GM12878 (cell line): ENCODE data around the gene AKR1A1. TPM values are rescaled to one million over a fixed set of nuclear protein-coding genes. Genes with fewer than 3 reads are reported as not detected.

Experiments
- ATAC-seq: fragments of 200-7000 bp; cut with Tn5 transposase; 3 replicates; pipeline ENCODE4 v1.9.1; 2020; ENCODE audit warnings: mild to moderate bottlenecking, moderate library complexity
- BruUV-seq: library from RNA; stranded (reverse); fragments of 400-500 nt; replicated peaks from 2 replicates; lab custom pipeline; 2021; lab: Mats Ljungman, UMichigan
- CTCF ChIA-PET: fragments of 300-600 bp; sonication (Branson Sonifier 250); formaldehyde crosslinking; extraction: SDS; loops from one replicate; lab custom pipeline; 2021; ENCODE audit warnings: inconsistent platforms; lab: Yijun Ruan, JAX
- POLR2A ChIA-PET: fragments of 350-600 bp; formaldehyde crosslinking; extraction: SDS; loops from one replicate; lab custom pipeline; 2021; ENCODE audit warnings: inconsistent platforms; lab: Charles Lee
- RAD21 ChIA-PET: fragments of 300-600 bp; sonication (Branson Sonifier 250); formaldehyde crosslinking; loops from one replicate; lab custom pipeline; 2023; ENCODE audit warnings: antibody characterized with exemption; ENCODE audit not compliant: unreplicated experiment; lab: Charles Lee
- SMC1A ChIA-PET: fragments of 300-600 bp; sonication (Branson Sonifier 250); formaldehyde crosslinking; loops from one replicate; lab custom pipeline; 2023; ENCODE audit not compliant: unreplicated experiment, uncharacterized antibody; lab: Charles Lee
- DNase-seq: peaks from one replicate; pipeline ENCODE4 v3.0.0-alpha.2; 2011; ENCODE audit warnings: low read depth, low spot score
- FAIRE-seq: peaks from 3 replicates; lab custom pipeline; 2011; peaks lifted over from hg19 to GRCh38; lab: Jason Lieb, UNC
- H2AFZ ChIP-seq: 2 replicates; pipeline ENCODE4 v1.6.0; 2011; ENCODE audit warnings: low read depth, low read length, control low read depth; ENCODE audit not compliant: control insufficient read depth
- H3K27ac ChIP-seq: 2 replicates; pipeline ENCODE4 v1.5.1; 2011; ENCODE audit warnings: control low read depth; ENCODE audit not compliant: control insufficient read depth, insufficient read depth
- H3K27me3 ChIP-seq, 2 experiments: replicated peaks in 1 of 2; 2 replicates each; pipeline versions ENCODE4 v1.6.0 to v1.6.1; 2011; ENCODE audit warnings: low read length in 1 of 2; ENCODE audit not compliant: control insufficient read depth in 2 of 2, insufficient read depth in 2 of 2
- H3K36me3 ChIP-seq, 2 experiments: 2 replicates each; pipeline ENCODE4 v1.5.1; 2011; ENCODE audit warnings: low read length in 1 of 2; ENCODE audit not compliant: control insufficient read depth in 2 of 2, insufficient read depth in 2 of 2
- H3K4me1 ChIP-seq: 2 replicates; pipeline ENCODE4 v1.6.1; 2011; ENCODE audit warnings: mild to moderate bottlenecking, low read length, moderate library complexity, mixed read lengths; ENCODE audit not compliant: control insufficient read depth, insufficient read depth
- H3K4me2 ChIP-seq: 2 replicates; pipeline ENCODE4 v1.6.0; 2011; ENCODE audit warnings: control low read depth; ENCODE audit not compliant: control insufficient read depth, insufficient read depth
- H3K4me3 ChIP-seq: fragments of 200-600 bp; sonication (generic); 2 replicates; pipeline ENCODE4 v1.5.1; 2016
- H3K79me2 ChIP-seq: 2 replicates; pipeline ENCODE4 v1.6.0; 2011; ENCODE audit warnings: low read length; ENCODE audit not compliant: control insufficient read depth, insufficient read depth
- H3K9ac ChIP-seq: 2 replicates; pipeline ENCODE4 v1.8.0; 2011; ENCODE audit warnings: low read length, control low read depth, mixed read lengths; ENCODE audit not compliant: control insufficient read depth, insufficient read depth
- H3K9me3 ChIP-seq: replicated peaks from 3 replicates; pipeline ENCODE4 v1.5.1; 2011; ENCODE audit warnings: mild to moderate bottlenecking, low read length; ENCODE audit not compliant: control insufficient read depth, insufficient read depth
- H4K20me1 ChIP-seq: 2 replicates; pipeline ENCODE4 v1.6.0; 2011; ENCODE audit not compliant: control insufficient read depth, insufficient read depth
- ATF7 ChIP-seq: fragments of 450-650 bp; IDR thresholded peaks from 2 replicates; pipeline ENCODE4 v1.6.1; 2016; ENCODE audit warnings: low read depth, mild to moderate bottlenecking
- BACH1 ChIP-seq: fragments of 450-650 bp; IDR thresholded peaks from 2 replicates; pipeline ENCODE4 v1.6.1; 2017; ENCODE audit warnings: mild to moderate bottlenecking, borderline replicate concordance
- HCFC1 ChIP-seq: fragments of 150-350 bp; IDR thresholded peaks from 2 replicates; pipeline ENCODE4 v1.6.1; 2014; ENCODE audit warnings: low read length
- IRF4 ChIP-seq: IDR thresholded peaks from 2 replicates; pipeline ENCODE4 v1.6.1; 2011; ENCODE audit warnings: low read depth, low read length
- KAT2A ChIP-seq: conservative IDR thresholded peaks from 2 replicates; pipeline ENCODE4 v1.6.1; 2011; ENCODE audit warnings: low read depth, low read length; ENCODE audit not compliant: control insufficient read depth
- MEF2A ChIP-seq: IDR thresholded peaks from 2 replicates; pipeline ENCODE4 v1.6.1; 2011; ENCODE audit warnings: low read depth, mild to moderate bottlenecking, low read length, moderate library complexity; ENCODE audit not compliant: insufficient read depth
- MXI1 ChIP-seq: fragments of 150-350 bp; IDR thresholded peaks from 2 replicates; pipeline ENCODE4 v1.6.1; 2011; ENCODE audit warnings: low read depth, mild to moderate bottlenecking, inconsistent platforms, low read length, improper control_type of control experiment
- PAX8 ChIP-seq: fragments of 450-650 bp; IDR thresholded peaks from 2 replicates; pipeline ENCODE4 v1.6.1; 2017; ENCODE audit warnings: mild to moderate bottlenecking, moderate library complexity
- POLR2A ChIP-seq: IDR thresholded peaks from 2 replicates; pipeline ENCODE4 v1.6.1; 2011; ENCODE audit warnings: low read depth, mild to moderate bottlenecking, low read length
- RFX5 ChIP-seq: IDR thresholded peaks from 2 replicates; pipeline ENCODE4 v1.6.1; 2011; ENCODE audit warnings: low read depth, low read length, improper control_type of control experiment
- WRNIP1 ChIP-seq: IDR thresholded peaks from 2 replicates; pipeline ENCODE4 v1.6.1; 2011; ENCODE audit warnings: low read depth, low read length, improper control_type of control experiment, borderline replicate concordance
- YBX1 ChIP-seq: fragments of 450-650 bp; IDR thresholded peaks from 2 replicates; pipeline ENCODE4 v1.6.1; 2016; ENCODE audit warnings: antibody characterized with exemption
- YY1 ChIP-seq: IDR thresholded peaks from 2 replicates; pipeline ENCODE4 v1.6.1; 2011; ENCODE audit warnings: low read depth, mild to moderate bottlenecking, low read length
- ZSCAN29 ChIP-seq: fragments of 450-650 bp; IDR thresholded peaks from 2 replicates; pipeline ENCODE4 v1.6.1; 2017; ENCODE audit warnings: mild to moderate bottlenecking, moderate library complexity
- WGBS: methylation state at CpG from one replicate; pipeline ENCODE4 v1.1.6; 2016; ENCODE audit warnings: low lambda C conversion rate; ENCODE audit not compliant: insufficient replicate concordance, insufficient coverage; ENCODE audit errors: missing lambda C conversion rate; 5-methylcytosine and 5-hydroxymethylcytosine counted together
- in situ Hi-C: fragments of 300-500 bp; cut with MboI; formaldehyde crosslinking; loops from 9 replicates; pipeline ENCODE4 v1.14.3; 2018; ENCODE audit warnings: mixed read lengths
- intact Hi-C: fragments of 100-400 bp; cut with micrococcal nuclease; formaldehyde crosslinking; loops from one replicate; pipeline ENCODE4 v1.14.2; 2022; ENCODE audit not compliant: unreplicated experiment
- polyA plus RNA-seq, 11 experiments: library from polyadenylated mRNA; depleted of rRNA in 4 of 11; unstranded in 6 of 11; stranded (reverse) in 5 of 11; fragments of >200 nt; fragmentation: Nextera tagmentation in 4 of 11; fragmentation: Illumina TruSeq in 1 of 11; extraction: Ambion mirVana in 4 of 11; extraction: Trizol in 1 of 11; gene quantifications; 1 replicate in 1 of 11; 2 replicates in 10 of 11; pipeline versions ENCODE4 v1.2.1 to v1.2.3, GENCODE V29; 2011 to 2016; ENCODE audit warnings: inconsistent platforms in 2 of 11, missing spikeins in 2 of 11, low read depth in 1 of 11
- total RNA-seq, 4 experiments: library from RNA; depleted of rRNA in 3 of 4; stranded (reverse); fragments of >200 nt in 3 of 4; fragmentation: Illumina TruSeq in 1 of 4; extraction: Trizol in 1 of 4; gene quantifications; 2 replicates each; pipeline versions ENCODE4 v1.2.1 to v1.2.3, GENCODE V29; 2013 to 2021
- TF ChIP-seq, protein P1 (sequence below): IDR thresholded peaks from 2 replicates; pipeline ENCODE4 v1.6.1; 2011; ENCODE audit warnings: borderline replicate concordance, low read depth, mild to moderate bottlenecking, moderate library complexity, mixed read lengths, low read length; ENCODE audit not compliant: insufficient read depth; ENCODE audit errors: extremely low read length
- TF ChIP-seq, protein P2 (sequence below): fragments of 150-350 bp; IDR thresholded peaks from 2 replicates; pipeline ENCODE4 v1.6.1; 2014; ENCODE audit warnings: mild to moderate bottlenecking, low read depth, low read length
- TF ChIP-seq, protein P3 (sequence below): fragments of 150-350 bp; IDR thresholded peaks from 2 replicates; pipeline ENCODE4 v1.6.1; 2016; ENCODE audit warnings: low read depth, low read length

AKR1A1 gene
- total and polyA plus RNA-seq, 10 of the 15 experiments (the other 5 are each of a cell fraction or from before 2014, with no cell fraction given) = 187 to 335 (median 241) TPM

DNA sequence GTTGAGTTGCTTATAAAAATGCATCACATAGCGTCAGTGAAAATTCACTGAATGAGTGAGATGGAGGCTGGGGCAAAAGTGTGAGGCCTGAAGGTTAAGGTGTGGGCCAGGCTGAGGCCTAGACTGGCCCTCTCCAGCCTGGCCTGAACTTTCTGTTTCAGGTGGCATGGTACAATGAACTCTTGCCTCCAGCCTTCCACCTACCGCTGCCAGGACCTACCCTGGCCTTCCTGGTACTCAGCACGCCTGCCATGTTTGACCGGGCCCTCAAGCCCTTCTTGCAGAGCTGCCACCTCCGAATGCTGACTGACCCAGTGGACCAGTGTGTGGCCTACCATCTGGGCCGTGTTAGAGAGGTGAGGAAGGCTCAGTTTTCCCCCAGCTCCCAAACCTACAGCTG, 43.4 kb upstream of the AKR1A1 start:
- no peak for DNase-seq
- no peak overlapping the region for H3K9ac ChIP-seq
- CTCF ChIA-PET = interaction anchor here (0.5 to 3.5 kb wide), 2 partner anchors 62 to 227 kb away, joined by 5 to 16 read pairs; no protein-coding TSS in a partner anchor
- FAIRE-seq = no peak
- no peak overlapping the region for H2AFZ ChIP-seq
- no peak overlapping the region for H3K27ac ChIP-seq
- H3K36me3 ChIP-seq = peaks cover 10 to 21% of the 10 kb centered on the region in 2 experiments
- no peak for TF ChIP-seq ATF7
- no peak for TF ChIP-seq RFX5
- no peak for TF ChIP-seq YBX1
- TF ChIP-seq MEF2A = no peak
- no peak for TF ChIP-seq IRF4
- TF ChIP-seq BACH1 = no peak
- TF ChIP-seq, protein P1, sequence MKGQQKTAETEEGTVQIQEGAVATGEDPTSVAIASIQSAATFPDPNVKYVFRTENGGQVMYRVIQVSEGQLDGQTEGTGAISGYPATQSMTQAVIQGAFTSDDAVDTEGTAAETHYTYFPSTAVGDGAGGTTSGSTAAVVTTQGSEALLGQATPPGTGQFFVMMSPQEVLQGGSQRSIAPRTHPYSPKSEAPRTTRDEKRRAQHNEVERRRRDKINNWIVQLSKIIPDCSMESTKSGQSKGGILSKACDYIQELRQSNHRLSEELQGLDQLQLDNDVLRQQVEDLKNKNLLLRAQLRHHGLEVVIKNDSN = no peak
- TF ChIP-seq PAX8 = no peak
- no peak for TF ChIP-seq YY1
- no peak for TF ChIP-seq MXI1
- TF ChIP-seq, protein P2, sequence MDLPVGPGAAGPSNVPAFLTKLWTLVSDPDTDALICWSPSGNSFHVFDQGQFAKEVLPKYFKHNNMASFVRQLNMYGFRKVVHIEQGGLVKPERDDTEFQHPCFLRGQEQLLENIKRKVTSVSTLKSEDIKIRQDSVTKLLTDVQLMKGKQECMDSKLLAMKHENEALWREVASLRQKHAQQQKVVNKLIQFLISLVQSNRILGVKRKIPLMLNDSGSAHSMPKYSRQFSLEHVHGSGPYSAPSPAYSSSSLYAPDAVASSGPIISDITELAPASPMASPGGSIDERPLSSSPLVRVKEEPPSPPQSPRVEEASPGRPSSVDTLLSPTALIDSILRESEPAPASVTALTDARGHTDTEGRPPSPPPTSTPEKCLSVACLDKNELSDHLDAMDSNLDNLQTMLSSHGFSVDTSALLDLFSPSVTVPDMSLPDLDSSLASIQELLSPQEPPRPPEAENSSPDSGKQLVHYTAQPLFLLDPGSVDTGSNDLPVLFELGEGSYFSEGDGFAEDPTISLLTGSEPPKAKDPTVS = no peak
- TF ChIP-seq HCFC1 = no peak
- TF ChIP-seq ZSCAN29 = no peak
- no peak for TF ChIP-seq POLR2A
- TF ChIP-seq WRNIP1 = no peak
- TF ChIP-seq KAT2A = no peak
- TF ChIP-seq, protein P3, sequence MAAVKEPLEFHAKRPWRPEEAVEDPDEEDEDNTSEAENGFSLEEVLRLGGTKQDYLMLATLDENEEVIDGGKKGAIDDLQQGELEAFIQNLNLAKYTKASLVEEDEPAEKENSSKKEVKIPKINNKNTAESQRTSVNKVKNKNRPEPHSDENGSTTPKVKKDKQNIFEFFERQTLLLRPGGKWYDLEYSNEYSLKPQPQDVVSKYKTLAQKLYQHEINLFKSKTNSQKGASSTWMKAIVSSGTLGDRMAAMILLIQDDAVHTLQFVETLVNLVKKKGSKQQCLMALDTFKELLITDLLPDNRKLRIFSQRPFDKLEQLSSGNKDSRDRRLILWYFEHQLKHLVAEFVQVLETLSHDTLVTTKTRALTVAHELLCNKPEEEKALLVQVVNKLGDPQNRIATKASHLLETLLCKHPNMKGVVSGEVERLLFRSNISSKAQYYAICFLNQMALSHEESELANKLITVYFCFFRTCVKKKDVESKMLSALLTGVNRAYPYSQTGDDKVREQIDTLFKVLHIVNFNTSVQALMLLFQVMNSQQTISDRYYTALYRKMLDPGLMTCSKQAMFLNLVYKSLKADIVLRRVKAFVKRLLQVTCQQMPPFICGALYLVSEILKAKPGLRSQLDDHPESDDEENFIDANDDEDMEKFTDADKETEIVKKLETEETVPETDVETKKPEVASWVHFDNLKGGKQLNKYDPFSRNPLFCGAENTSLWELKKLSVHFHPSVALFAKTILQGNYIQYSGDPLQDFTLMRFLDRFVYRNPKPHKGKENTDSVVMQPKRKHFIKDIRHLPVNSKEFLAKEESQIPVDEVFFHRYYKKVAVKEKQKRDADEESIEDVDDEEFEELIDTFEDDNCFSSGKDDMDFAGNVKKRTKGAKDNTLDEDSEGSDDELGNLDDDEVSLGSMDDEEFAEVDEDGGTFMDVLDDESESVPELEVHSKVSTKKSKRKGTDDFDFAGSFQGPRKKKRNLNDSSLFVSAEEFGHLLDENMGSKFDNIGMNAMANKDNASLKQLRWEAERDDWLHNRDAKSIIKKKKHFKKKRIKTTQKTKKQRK = no peak
- no peak for ATAC-seq
- no peaks in the 10 kb centered on the region for H3K9me3 ChIP-seq
- 0 out of 2 replicates have a peak, but pooled peaks cover 2% of the 10 kb centered on the region for H4K20me1 ChIP-seq
- BruUV-seq = no TSS peak
- RAD21 ChIA-PET = no interaction called here
- H3K27me3 ChIP-seq = no peaks in the 10 kb centered on the region
- 82% methylated on average over 6 of the region's 6 CpGs for WGBS
- peaks cover 10% of the 10 kb centered on the region for H3K4me1 ChIP-seq
- H3K4me2 ChIP-seq = no peak overlapping the region
- H3K4me3 ChIP-seq = no peak overlapping the region
- SMC1A ChIA-PET = interaction anchor here (1.5 kb wide), 1 partner anchor 62 kb away, joined by 4 read pairs; no protein-coding TSS in a partner anchor
- in situ Hi-C loops = loop anchor here (5.0 kb wide), 1 partner anchor 60 kb away; no protein-coding TSS in a partner anchor
- intact Hi-C loops = no loop called here
- no peaks in the 10 kb centered on the region; the same call in 1 of the 2 replicates for H3K79me2 ChIP-seq
- POLR2A ChIA-PET = interaction anchor here (0.9 to 1.3 kb wide), 2 partner anchors 14 to 68 kb away, joined by 3 read pairs; partner anchors contain the start of gene PRDX1
